GM19467 (cell line): ENCODE data around the gene VEGFB.

Experiments
- ATAC-seq: cut with Tn5 transposase; IDR thresholded peaks from one replicate; pipeline ENCODE4 v1.9.1; 2021; ENCODE audit warnings: mild to moderate bottlenecking, moderate library complexity; ENCODE audit not compliant: unreplicated experiment

VEGFB gene

DNA sequence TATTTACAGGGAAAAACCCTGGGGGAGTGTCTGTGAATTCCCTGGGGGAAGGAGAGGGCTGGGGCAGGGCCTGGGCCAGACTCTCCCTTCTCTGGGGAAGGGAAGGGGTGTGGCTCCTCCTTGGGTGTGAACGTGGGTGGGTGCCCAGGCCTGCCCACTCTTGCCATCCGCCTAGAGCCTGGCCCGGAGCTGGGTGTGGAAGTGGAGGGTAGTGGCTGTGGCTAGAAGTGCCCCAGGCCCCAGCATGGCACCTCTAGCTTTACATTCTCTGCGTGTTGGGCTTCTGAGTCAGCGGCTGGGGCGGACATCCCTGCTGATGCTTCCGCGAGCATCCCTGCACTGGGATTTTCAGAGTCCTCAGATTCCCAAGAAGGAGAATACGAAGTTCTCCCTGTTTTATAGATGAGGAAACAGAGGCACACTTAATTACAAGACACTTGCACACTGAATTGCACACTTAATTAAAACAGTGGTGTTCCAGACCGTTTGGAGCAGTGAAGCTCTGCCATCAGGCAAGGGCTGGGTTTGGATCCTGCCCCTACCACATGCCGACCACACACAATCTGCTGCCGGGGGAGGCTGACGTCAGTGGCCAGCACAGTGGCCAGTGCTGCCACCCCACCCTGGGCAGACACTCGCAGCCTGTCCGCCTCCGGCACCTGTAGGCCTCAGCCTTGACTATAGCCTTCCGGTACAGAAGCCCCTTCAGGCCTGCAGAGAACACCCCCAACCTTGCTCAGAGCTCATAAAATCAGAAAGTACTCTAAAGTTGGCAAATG, 42.5 kb downstream of the VEGFB start:
- no peak for ATAC-seq

DNA sequence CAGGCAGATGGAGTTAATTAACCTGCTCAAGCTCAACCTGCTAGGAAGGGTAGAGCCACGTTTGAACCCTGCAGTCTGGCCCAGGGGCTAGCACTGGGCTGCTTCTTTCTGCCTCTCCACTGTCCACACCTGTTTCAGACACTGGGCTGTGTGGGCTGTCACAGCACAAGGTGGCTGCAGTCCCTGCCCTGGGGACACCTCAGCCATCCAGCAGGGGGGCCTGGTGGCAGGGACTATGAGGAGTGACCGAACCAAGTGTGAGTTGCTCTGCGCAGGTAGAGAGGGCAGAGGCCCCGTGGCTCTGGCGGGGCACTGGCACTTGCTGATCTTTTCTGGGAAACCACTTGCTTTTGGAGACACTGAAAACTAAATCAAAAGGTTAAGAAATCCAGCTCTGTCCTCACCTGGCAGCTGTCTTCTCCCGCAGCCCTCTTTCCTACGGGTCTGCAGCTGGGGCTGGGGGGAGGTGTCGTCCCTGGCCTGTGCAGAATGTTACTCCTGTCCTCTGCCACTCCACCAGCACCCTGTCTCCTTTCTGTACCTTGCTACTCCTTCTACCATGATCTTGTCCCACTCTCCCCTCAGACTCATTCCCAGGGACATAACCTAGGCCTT, 44.3 kb downstream of the VEGFB start:
- ATAC-seq = no peak

DNA sequence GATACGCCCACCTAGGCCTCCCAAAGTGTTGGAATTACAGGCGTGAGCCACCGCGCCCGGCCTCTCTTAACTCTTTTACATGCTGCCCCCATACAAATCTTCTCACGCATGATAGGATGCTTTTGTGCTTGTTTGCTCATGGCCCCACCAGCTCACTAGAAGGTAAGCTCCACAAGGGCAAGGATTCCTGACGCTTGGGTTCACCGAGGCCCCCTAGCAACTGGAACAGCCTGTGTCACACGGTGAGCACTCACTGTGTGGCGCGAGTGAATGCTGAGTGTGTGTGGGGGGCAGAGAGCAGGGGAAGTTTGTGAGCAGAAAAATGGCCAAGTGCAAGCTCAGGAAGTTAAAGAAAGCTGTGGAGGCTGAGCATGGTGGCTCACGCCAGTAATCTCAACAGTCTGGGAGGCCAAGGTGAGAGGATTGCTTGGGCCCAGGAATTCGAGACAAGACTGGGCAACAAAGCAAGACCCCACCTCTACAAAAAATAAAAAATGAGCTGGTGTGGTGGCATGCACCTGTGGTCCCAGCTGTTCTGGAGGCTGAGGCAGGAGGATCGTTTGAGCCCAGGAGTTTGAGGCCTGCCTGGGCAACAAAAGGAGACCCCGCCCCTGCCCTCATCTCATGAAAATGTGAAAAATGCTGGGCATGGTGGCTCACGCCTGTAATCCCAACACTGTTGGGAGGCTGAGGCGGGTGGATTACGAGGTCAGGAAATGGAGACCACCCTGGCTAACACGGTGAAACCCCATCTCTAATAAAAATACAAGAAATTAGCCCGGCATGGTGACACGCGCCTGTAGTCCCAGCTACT, 47.8 kb downstream of the VEGFB start:
- no peak for ATAC-seq

DNA sequence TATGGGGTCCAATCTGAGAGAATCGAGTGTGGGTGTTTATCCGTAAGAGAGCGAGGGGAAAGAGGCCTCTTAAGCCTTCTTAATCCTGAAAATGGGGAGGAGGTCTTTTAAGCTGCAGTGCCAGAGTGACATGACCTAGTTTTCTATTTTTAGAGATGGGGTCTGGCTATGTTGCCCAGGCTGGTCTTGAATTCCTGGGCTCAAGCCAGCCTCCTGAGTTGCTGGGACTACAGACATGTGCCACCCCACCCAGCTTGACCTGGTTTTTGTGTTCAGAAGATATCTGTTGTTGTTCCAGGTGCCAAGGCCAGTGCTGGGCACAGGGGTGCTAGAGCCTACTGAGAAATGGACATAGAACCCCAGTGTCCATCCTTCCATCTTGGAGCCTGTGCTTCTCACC, 48.7 kb downstream of the VEGFB start:
- no peak for ATAC-seq

DNA sequence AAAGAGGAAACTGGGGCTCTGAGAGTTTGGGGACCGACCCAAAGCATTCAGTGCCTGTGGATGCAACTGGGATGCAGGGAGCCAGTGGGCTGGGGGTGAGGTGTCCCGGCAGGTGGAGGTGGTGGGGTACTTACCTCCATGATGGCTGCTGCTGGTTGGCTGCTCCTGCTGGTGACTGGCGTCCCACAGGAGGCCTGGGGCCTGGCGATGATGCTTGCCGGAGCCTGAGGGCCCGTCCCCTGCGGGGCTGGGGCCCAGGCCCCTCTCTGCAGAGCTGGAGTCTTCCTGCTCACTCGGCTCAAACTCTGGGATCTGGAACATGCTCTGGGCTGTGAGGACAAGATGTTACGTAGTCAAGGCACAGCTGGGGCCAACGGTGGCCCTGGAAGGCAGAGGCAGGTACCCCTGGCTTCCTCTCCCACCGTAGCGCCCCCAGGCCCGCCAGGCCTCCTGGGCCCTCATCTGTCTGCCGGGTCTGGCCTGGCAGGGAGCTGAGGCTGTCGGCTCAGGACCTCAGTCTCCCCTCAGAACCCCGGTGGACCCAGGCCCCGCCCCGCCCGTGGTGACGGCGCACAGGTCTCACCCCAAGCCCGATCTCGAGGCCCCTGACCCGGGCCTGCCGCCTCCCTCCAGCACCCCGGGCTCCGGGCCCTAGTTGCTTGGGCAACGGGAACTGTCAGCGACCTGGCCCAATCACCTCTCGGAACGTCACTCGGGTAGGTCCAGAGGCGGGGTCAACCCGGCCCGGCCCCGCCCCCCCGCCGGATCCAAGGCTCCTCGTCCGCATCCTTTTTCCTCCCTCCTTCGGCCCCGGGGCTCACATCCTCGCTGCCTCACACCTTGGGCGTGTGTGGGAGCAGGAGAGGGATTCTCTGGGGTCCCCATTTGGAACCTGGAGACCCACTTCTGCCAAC, 49.9 kb downstream of the VEGFB start, which contains the start of gene BAD:
BAD (minus strand) TSS at position 618 of the 914 bp plus-strand sequence; CDS start at position 321, 297 bp downstream.
- ATAC-seq = peak; percentile 61

DNA sequence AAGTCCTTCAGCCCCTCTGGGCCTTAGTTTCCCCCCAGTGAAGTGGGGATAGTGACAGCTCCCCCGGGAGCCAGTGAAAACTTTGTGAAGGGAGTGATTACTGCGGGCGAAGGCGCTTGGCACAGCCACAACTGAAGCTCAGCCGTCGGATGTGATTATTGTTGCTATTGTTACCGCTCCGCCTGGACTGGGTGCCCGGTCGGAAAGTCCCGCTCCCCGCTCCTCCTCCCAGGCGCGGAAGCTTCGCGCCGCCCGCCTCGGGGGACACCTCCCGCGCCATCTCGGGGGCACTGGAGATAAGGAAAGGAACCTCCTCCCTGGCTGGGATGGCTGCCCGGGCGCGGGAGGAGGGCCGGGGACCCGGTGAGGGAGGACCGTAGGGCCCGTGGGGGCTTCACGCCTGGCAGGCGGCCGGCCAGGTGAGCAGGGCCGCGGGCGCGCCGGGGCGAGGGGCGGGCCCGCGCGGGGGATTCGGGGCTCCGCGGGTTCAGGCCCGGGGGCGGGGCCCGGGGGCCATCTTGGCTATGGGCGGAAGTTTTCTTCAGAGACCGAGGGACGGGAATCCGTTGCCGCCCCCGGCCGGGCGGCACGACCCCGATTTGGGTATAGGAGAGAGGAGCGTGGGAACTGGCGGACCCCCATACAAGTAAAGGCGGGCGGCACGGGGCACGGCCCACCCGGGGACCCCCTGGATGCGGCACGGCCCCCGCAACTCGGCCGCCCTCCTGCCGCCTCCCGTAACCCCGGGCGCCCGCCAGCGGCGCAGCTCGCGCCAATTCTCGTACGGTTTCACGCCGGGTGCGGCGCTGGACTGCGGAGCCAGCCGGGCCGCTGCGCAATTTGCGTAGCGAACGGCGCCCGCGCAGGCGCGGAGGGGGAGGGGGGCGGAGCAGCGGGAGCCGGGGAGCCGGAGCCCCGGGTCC, 50.8 kb downstream of the VEGFB start, which contains the start of gene GPR137:
GPR137 (plus strand) TSS at position 887 of the 923 bp plus-strand sequence. CDS start 677 bp downstream, outside the sequence.
- peak; percentile 47 for ATAC-seq

DNA sequence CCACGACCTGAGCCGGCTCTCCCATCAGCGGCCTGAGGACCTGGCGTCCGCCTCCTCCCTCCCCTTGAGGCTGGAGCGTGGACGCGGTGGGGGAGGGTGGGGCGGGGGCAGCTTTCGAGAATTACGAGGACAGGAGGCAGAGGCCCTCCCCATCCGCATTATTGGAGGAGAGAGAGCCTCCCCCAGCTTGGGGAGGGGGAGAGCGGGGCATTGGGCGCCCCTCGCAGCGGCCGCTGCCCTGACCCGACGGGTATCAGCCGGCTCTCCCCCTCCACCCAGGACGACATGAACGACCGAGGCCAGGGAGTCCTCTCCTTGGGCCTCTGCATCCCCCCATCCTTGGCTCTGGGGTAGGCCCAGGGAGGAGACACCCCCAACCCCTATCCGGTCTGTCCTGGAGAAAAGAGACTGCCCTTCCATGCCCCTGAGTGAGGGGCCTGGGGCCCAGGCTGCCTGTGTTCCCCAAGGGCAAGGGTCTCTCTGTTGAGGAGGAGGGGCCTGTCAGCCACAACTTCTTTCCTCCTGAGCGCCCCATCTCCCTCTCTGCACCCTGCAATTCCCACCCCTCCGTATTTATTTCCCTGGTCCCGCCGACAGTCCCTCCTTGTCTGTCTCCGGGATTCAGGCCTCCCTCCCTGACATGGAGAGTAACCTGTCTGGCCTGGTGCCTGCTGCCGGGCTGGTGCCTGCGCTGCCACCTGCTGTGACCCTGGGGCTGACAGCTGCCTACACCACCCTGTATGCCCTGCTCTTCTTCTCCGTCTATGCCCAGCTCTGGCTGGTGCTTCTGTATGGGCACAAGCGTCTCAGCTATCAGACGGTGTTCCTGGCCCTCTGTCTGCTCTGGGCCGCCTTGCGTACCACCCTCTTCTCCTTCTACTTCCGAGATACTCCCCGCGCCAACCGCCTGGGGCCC, 51.8 kb downstream of the VEGFB start:
- no peak for ATAC-seq

DNA sequence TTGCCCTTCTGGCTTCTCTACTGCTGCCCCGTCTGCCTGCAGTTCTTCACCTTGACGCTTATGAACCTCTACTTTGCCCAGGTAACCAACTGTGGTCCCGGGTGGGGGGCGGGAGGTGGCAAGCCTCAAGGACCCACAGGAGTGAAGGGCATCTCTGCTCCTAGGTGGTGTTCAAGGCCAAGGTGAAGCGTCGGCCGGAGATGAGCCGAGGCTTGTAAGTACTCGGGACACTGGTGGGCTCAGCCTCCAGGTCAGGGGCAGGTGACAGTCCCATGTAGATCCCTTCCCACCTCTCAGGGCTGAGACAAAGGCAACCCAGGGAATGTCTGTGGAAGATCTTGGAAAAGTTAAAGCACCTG, 52.4 kb downstream of the VEGFB start:
- ATAC-seq = no peak

DNA sequence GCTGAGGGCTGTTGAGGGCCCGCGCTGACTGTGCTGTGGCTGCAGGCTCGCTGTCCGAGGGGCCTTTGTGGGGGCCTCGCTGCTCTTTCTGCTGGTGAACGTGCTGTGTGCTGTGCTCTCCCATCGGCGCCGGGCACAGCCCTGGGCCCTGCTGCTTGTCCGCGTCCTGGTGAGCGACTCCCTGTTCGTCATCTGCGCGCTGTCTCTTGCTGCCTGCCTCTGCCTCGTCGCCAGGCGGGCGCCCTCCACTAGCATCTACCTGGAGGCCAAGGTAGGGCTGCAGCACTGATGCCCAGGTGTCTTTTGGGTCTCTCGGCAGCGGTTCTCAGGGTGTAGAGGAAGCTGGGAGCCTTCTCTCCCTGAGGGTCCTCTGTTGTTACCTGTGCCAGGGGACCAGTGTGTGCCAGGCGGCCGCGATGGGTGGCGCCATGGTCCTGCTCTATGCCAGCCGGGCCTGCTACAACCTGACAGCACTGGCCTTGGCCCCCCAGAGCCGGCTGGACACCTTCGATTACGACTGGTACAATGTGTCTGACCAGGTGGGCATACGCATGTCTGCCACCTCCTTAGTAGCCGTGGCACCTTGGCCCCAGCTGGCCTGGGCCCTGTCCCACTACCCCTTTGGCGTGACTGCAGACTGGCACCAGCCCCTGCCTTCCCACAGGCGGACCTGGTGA, 53.4 kb downstream of the VEGFB start:
- ATAC-seq = no peak

DNA sequence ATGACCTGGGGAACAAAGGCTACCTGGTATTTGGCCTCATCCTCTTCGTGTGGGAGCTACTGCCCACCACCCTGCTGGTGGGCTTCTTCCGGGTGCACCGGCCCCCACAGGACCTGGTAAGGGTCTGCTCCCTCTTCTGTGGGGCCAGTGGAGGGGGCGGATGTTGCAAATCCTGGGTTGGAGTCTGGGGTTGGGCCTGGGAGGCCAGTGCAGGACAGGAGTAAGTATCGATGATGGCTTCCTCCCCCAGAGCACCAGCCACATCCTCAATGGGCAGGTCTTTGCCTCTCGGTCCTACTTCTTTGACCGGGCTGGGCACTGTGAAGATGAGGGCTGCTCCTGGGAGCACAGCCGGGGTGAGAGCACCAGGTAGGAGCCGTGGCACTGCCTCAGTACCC, 54.0 kb downstream of the VEGFB start:
- ATAC-seq = no peak
